Kidney (tissue), 14 donors: ENCODE results near the gene ABCA4. TPM values are rescaled to one million over a fixed set of nuclear protein-coding genes. Genes with fewer than 3 reads are reported as not detected.

Experiments
- DNase-seq, 5 donors: peaks; one replicate each; pipeline ENCODE4 v3.0.0-alpha.2; 2013 to 2020
- FAIRE-seq: peaks from 2 replicates; lab custom pipeline; 2012; peaks lifted over from hg19 to GRCh38; lab: Jason Lieb, UNC
- H3K27ac ChIP-seq, 2 donors: one replicate each; pipeline ENCODE4 v1.7.0; 2013; ENCODE audit warnings: low read depth in 2 of 2, low read length in 2 of 2, inconsistent platforms in 1 of 2
- H3K27me3 ChIP-seq: one replicate; pipeline ENCODE4 v1.7.1; 2013; ENCODE audit warnings: low read length, inconsistent platforms; ENCODE audit not compliant: control insufficient read depth, insufficient read depth
- H3K36me3 ChIP-seq, 3 donors: one replicate each; pipeline versions ENCODE4 v1.7.0 to v1.7.1; 2013; ENCODE audit warnings: low read length in 3 of 3, control low read depth in 1 of 3, inconsistent platforms in 1 of 3; ENCODE audit not compliant: insufficient read depth in 3 of 3, control insufficient read depth in 2 of 3
- H3K4me1 ChIP-seq, 3 donors: one replicate each; pipeline versions ENCODE4 v1.7.0 to v1.7.1; 2013; ENCODE audit warnings: low read length in 3 of 3, inconsistent platforms in 1 of 3, low read depth in 1 of 3; ENCODE audit not compliant: control insufficient read depth in 2 of 3, insufficient read depth in 2 of 3
- H3K4me3 ChIP-seq, 3 donors: one replicate each; pipeline versions ENCODE4 v1.7.0 to v1.8.1; 2013; ENCODE audit warnings: low read length in 3 of 3, control low read depth in 1 of 3, inconsistent platforms in 1 of 3
- H3K9ac ChIP-seq, 3 donors: one replicate each; pipeline versions ENCODE4 v1.7.0 to v1.7.1; 2013; ENCODE audit warnings: low read length in 3 of 3, control low read depth in 1 of 3, inconsistent platforms in 1 of 3
- H3K9me3 ChIP-seq, 3 donors: one replicate each; pipeline versions ENCODE4 v1.7.0 to v1.7.1; 2013; ENCODE audit warnings: low read length in 3 of 3, control low read depth in 1 of 3, inconsistent platforms in 1 of 3; ENCODE audit not compliant: control insufficient read depth in 2 of 3, insufficient read depth in 1 of 3
- CTCF ChIP-seq: IDR thresholded peaks from 3 replicates; pipeline ENCODE4 v1.5.1; 2012; ENCODE audit warnings: mild to moderate bottlenecking, moderate library complexity, borderline replicate concordance; ENCODE audit not compliant: insufficient read depth; ENCODE audit errors: extremely low read depth
- intact Hi-C: fragments of 100-400 bp; cut with DNase I; formaldehyde crosslinking; loops from one replicate; pipeline ENCODE4 v1.11.1; 2022
- polyA plus RNA-seq: library from polyadenylated mRNA; stranded (reverse); fragments of 350-450 nt; fragmentation: Illumina TruSeq; extraction: RNeasy Lipid Tissue Mini Kit (QIAGEN cat#74804); gene quantifications from one replicate; pipeline ENCODE4 v1.2.3, GENCODE V29; 2014; ENCODE audit warnings: low read depth, low replicate concordance; ENCODE audit not compliant: insufficient read depth
- total RNA-seq: library from RNA; stranded (reverse); fragmentation: NEBNext Ultra II Directional; extraction: Animal tissue kit (Norgen Biotek cat#: 25700); gene quantifications from one replicate; pipeline ENCODE4 v1.2.1, GENCODE V29; 2021
- donor health status: control.
- donor health status: control.
- donor health status: control.
- donor health status: control.
- donor health status: control.
- donor health status: DM: yes; HTN: yes; CAD: no.
- donor health status: Normal renal cell carcinoma (clear cell type).

ABCA4 gene
- total and polyA plus RNA-seq, 2 donors from 2014 or later = 1.5 to 2.1 TPM

- peaks cover 15 to 34% (median 22%) of the 10 kb centered on the region in 3 donors for H3K4me1 ChIP-seq
- no peak for TF ChIP-seq CTCF
- no peak for FAIRE-seq
These were observed 27.0 kb downstream of the ABCA4 start for GRCh38 chr1:94093996-94094395.

GRCh38 chr1:94093396-94093795 is 27.6 kb downstream of the ABCA4 start:
- Histone ChIP-seq H3K4me1 (peaks cover 15 to 34% (median 22%) of the 10 kb centered on the region in 3 donors), H3K27ac (peak overlapping the region; percentile 77 to 87), H3K9me3 (no peaks in the 10 kb centered on the region), H3K4me3 (no peak overlapping the region), H3K9ac (no peak overlapping the region), H3K36me3 (no peaks in the 10 kb centered on the region), H3K27me3 (no peaks in the 10 kb centered on the region)
- FAIRE-seq = no peak
- intact Hi-C loops = no loop called here
- TF ChIP-seq CTCF = no peak
- DNase-seq = no peak

More at GRCh38 chr1:94093996-94094395, 27.0 kb downstream of the ABCA4 start:
- Histone ChIP-seq H3K4me3 (no peak overlapping the region), H3K36me3 (no peaks in the 10 kb centered on the region), H3K27ac (peak overlapping the region; percentile 77 to 87), H3K9me3 (no peaks in the 10 kb centered on the region), H3K27me3 (no peaks in the 10 kb centered on the region), H3K9ac (no peak overlapping the region)
- intact Hi-C loops = no loop called here
- peak in 3 of 5 donors; percentile 38 to 73 (median 71) for DNase-seq

- Histone ChIP-seq H3K4me1 (peaks cover 15 to 34% (median 22%) of the 10 kb centered on the region in 3 donors), H3K27me3 (no peaks in the 10 kb centered on the region), H3K9me3 (no peaks in the 10 kb centered on the region), H3K4me3 (no peak overlapping the region), H3K27ac (peak overlapping the region; percentile 54 to 87), H3K9ac (no peak overlapping the region), H3K36me3 (no peaks in the 10 kb centered on the region)
- DNase-seq (peak in 4 of 5 donors; percentile 59 to 93 (median 69)), FAIRE-seq (no peak)
- no peak for TF ChIP-seq CTCF
- intact Hi-C loops = no loop called here
These were observed 28.7 kb downstream of the ABCA4 start for GRCh38 chr1:94092210-94092613.

- H3K4me3 ChIP-seq = no peak overlapping the region
- peak overlapping the region; percentile 54 to 68 for H3K27ac ChIP-seq
- no peaks in the 10 kb centered on the region for H3K36me3 ChIP-seq
- H3K9me3 ChIP-seq = no peaks in the 10 kb centered on the region
- no peak overlapping the region for H3K9ac ChIP-seq
- intact Hi-C loops = no loop called here
- no peaks in the 10 kb centered on the region for H3K27me3 ChIP-seq
- DNase-seq = no peak
- FAIRE-seq = no peak
- no peak for TF ChIP-seq CTCF
- peaks cover 13 to 34% (median 18%) of the 10 kb centered on the region in 3 donors for H3K4me1 ChIP-seq
These were observed 30.2 kb downstream of the ABCA4 start for GRCh38 chr1:94090761-94091160.
